Measurements from ENCODE around the gene RABGAP1L.

The RABGAP1L gene

GRCh38 chr1:174984952-174985351 lies 825.6 kb downstream of the RABGAP1L start:
- no peak for DNase-seq

- no peak for DNase-seq
Measured at GRCh38 chr1:174988539-174988938, 829.2 kb downstream of the RABGAP1L start.

- DNase-seq: no peak
Measured at GRCh38 chr1:174988986-174989385, 829.7 kb downstream of the RABGAP1L start.

GRCh38 chr1:174989536-174990220 lies 830.4 kb downstream of the RABGAP1L start:
- DNase-seq: no peak

GRCh38 chr1:174990382-174990999 lies 831.2 kb downstream of the RABGAP1L start:
- peak; percentile 45 to 51 for DNase-seq

GRCh38 chr1:174991473-174991872 lies 832.2 kb downstream of the RABGAP1L start:
- DNase-seq: no peak

- DNase-seq: no peak
Measured at GRCh38 chr1:174995121-174995520, 835.8 kb downstream of the RABGAP1L start.

GRCh38 chr1:174995916-174996315 lies 836.6 kb downstream of the RABGAP1L start:
- DNase-seq: no peak

GRCh38 chr1:174996476-174996875 lies 837.2 kb downstream of the RABGAP1L start:
- no peak for DNase-seq

- no peak for DNase-seq
Measured at GRCh38 chr1:174997041-174997440, 837.7 kb downstream of the RABGAP1L start.

- peak; percentile 53 to 73 for DNase-seq
Measured at GRCh38 chr1:174998569-174999215, 839.4 kb downstream of the RABGAP1L start.

GRCh38 chr1:174999216-174999935 lies 840.1 kb downstream of the RABGAP1L start:
- peak; percentile 99 for DNase-seq

- no peak for DNase-seq
Measured at GRCh38 chr1:174999936-175000696, 840.8 kb downstream of the RABGAP1L start, which contains the start of gene CACYBP. TSS of gene CACYBP (plus strand) at chr1:174999947. CDS start at chr1:175000181, 234 bp downstream.

GRCh38 chr1:175000697-175001187 lies 841.4 kb downstream of the RABGAP1L start:
- peak in 1 of 2 donors; percentile 16 for DNase-seq

- no peak for DNase-seq
Measured at GRCh38 chr1:175002910-175003517, 843.7 kb downstream of the RABGAP1L start.

GRCh38 chr1:175003521-175003920 lies 844.2 kb downstream of the RABGAP1L start:
- no peak for DNase-seq

GRCh38 chr1:175005085-175005783 lies 845.9 kb downstream of the RABGAP1L start:
- no peak for DNase-seq

- no peak for DNase-seq
Measured at GRCh38 chr1:175009532-175009931, 850.2 kb downstream of the RABGAP1L start.

- DNase-seq: no peak
Measured at GRCh38 chr1:175013445-175013844, 854.1 kb downstream of the RABGAP1L start.

GRCh38 chr1:175015243-175015642 lies 855.9 kb downstream of the RABGAP1L start:
- no peak for DNase-seq

- DNase-seq: no peak
Measured at GRCh38 chr1:175019524-175019923, 860.2 kb downstream of the RABGAP1L start.

Data from inflammatory macrophage treated with lipopolysaccharide for 1 hour (primary cell).